ENCODE measurements around the gene NLRP10.

Gene NLRP10

GRCh38 chr11:7965386-7965785 lies at the start of gene NLRP10:
Gene NLRP10 (minus strand): TSS chr11:7965447. CDS start chr11:7963495, 1,952 bp downstream.
- no peak for TF ChIP-seq ZNF70 (CRISPR knock-in tag; IDR thresholded peaks at IDR 0.05)
- no peak for TF ChIP-seq GLIS3 (CRISPR knock-in tag; IDR thresholded peaks at IDR 0.05)
- TF ChIP-seq BACH2 (CRISPR knock-in tag; IDR thresholded peaks at IDR 0.05; ENCODE audit: borderline replicate concordance): no peak
- no peak for TF ChIP-seq ISL1 (CRISPR knock-in tag; IDR thresholded peaks at IDR 0.05)
- no peak for TF ChIP-seq TCF4 (CRISPR knock-in tag; IDR thresholded peaks at IDR 0.05; ENCODE audit: borderline replicate concordance)
- TF ChIP-seq POU6F1 (CRISPR knock-in tag; IDR thresholded peaks at IDR 0.05; ENCODE audit: borderline replicate concordance, low read depth): no peak
- no peak for TF ChIP-seq TOX (CRISPR knock-in tag; IDR thresholded peaks at IDR 0.05; ENCODE audit: borderline replicate concordance)
- no peak for TF ChIP-seq ZNF8 (CRISPR knock-in tag; IDR thresholded peaks at IDR 0.05)
- TF ChIP-seq ESRRG (CRISPR knock-in tag; IDR thresholded peaks at IDR 0.05): no peak
- TF ChIP-seq TSHZ2 (CRISPR knock-in tag; IDR thresholded peaks at IDR 0.05): no peak
- TF ChIP-seq ZC3H10 (CRISPR knock-in tag; IDR thresholded peaks at IDR 0.05): no peak
- TF ChIP-seq ZFP3 (CRISPR knock-in tag; IDR thresholded peaks at IDR 0.05): no peak
- no peak for TF ChIP-seq CSDC2 (CRISPR knock-in tag; IDR thresholded peaks at IDR 0.05)
- TF ChIP-seq ARNTL (CRISPR knock-in tag; IDR thresholded peaks at IDR 0.05; ENCODE audit: borderline replicate concordance, low read depth): no peak
- no peak for TF ChIP-seq CSRNP3 (CRISPR knock-in tag; IDR thresholded peaks at IDR 0.05)
- peak; percentile 42; the same call in 2 of the 3 replicates for ATAC-seq

- TF ChIP-seq CSRNP3 (CRISPR knock-in tag; IDR thresholded peaks at IDR 0.05) (no peak), OSR1 (CRISPR knock-in tag; IDR thresholded peaks at IDR 0.05) (no peak), RARB (CRISPR knock-in tag; IDR thresholded peaks at IDR 0.05) (no peak), BACH2 (CRISPR knock-in tag; IDR thresholded peaks at IDR 0.05; ENCODE audit: borderline replicate concordance) (no peak), ESRRG (CRISPR knock-in tag; IDR thresholded peaks at IDR 0.05) (no peak), ZFP30 (CRISPR knock-in tag; IDR thresholded peaks at IDR 0.05) (no peak), GLIS3 (CRISPR knock-in tag; IDR thresholded peaks at IDR 0.05) (no peak), PPARA (CRISPR knock-in tag; IDR thresholded peaks at IDR 0.05; ENCODE audit: borderline replicate concordance) (no peak), CSDC2 (CRISPR knock-in tag; IDR thresholded peaks at IDR 0.05) (no peak), ZFP3 (CRISPR knock-in tag; IDR thresholded peaks at IDR 0.05) (no peak), ZC3H10 (CRISPR knock-in tag; IDR thresholded peaks at IDR 0.05) (no peak), SNAI2 (CRISPR knock-in tag; IDR thresholded peaks at IDR 0.05) (no peak)
- ATAC-seq: no peak
These were observed 48.6 kb upstream of the NLRP10 start for GRCh38 chr11:8013833-8014232.

GRCh38 chr11:8011981-8012444 lies 46.8 kb upstream of the NLRP10 start:
- TF ChIP-seq ZNF565 (CRISPR knock-in tag; conservative IDR thresholded peaks at IDR 0.05; ENCODE audit: low read depth): no peak
- TF ChIP-seq GLIS3 (CRISPR knock-in tag; IDR thresholded peaks at IDR 0.05): no peak
- no peak for TF ChIP-seq TOX (CRISPR knock-in tag; IDR thresholded peaks at IDR 0.05; ENCODE audit: borderline replicate concordance)
- no peak for TF ChIP-seq TSHZ2 (CRISPR knock-in tag; IDR thresholded peaks at IDR 0.05)
- no peak for TF ChIP-seq ZC3H10 (CRISPR knock-in tag; IDR thresholded peaks at IDR 0.05)
- no peak for TF ChIP-seq PPARA (CRISPR knock-in tag; IDR thresholded peaks at IDR 0.05; ENCODE audit: borderline replicate concordance)
- TF ChIP-seq ZNF8 (CRISPR knock-in tag; IDR thresholded peaks at IDR 0.05): no peak
- TF ChIP-seq BACH2 (CRISPR knock-in tag; IDR thresholded peaks at IDR 0.05; ENCODE audit: borderline replicate concordance): no peak
- no peak for TF ChIP-seq PATZ1 (CRISPR knock-in tag; IDR thresholded peaks at IDR 0.05; ENCODE audit: borderline replicate concordance)
- TF ChIP-seq TCF4 (CRISPR knock-in tag; IDR thresholded peaks at IDR 0.05; ENCODE audit: borderline replicate concordance): no peak
- no peak for TF ChIP-seq OSR1 (CRISPR knock-in tag; IDR thresholded peaks at IDR 0.05)
- no peak for TF ChIP-seq ESRRG (CRISPR knock-in tag; IDR thresholded peaks at IDR 0.05)
- TF ChIP-seq ISL1 (CRISPR knock-in tag; IDR thresholded peaks at IDR 0.05): no peak
- TF ChIP-seq SNAI2 (CRISPR knock-in tag; IDR thresholded peaks at IDR 0.05): no peak
- no peak for TF ChIP-seq CREB5 (CRISPR knock-in tag; IDR thresholded peaks at IDR 0.05; ENCODE audit: low read depth)
- TF ChIP-seq RARB (CRISPR knock-in tag; IDR thresholded peaks at IDR 0.05): no peak
- ATAC-seq: peak; percentile 90
